A549 (cell line): ENCODE results near the gene TOX2. TPM values are rescaled to one million over a fixed set of nuclear protein-coding genes. Genes with fewer than 3 reads are reported as not detected.

Source experiments
- ATAC-seq, 2 experiments: fragments of 200-7000 bp in 1 of 2; fragments of >200 bp in 1 of 2; cut with Nextera tagmentation in 1 of 2; cut with Tn5 transposase in 1 of 2; 3 replicates each; pipeline versions ENCODE4 v1.8.0 to v1.9.1; 2018 to 2020; ENCODE audit warnings: mild to moderate bottlenecking in 1 of 2, moderate library complexity in 1 of 2
- CTCF ChIA-PET: fragments of 300-600 bp; sonication (Branson Sonifier 250); formaldehyde crosslinking; extraction: SDS; loops from one replicate; lab custom pipeline; 2021; ENCODE audit warnings: antibody characterized with exemption, inconsistent platforms; lab: Yijun Ruan, JAX
- POLR2A ChIA-PET: fragments of 350-600 bp; formaldehyde crosslinking; extraction: SDS; loops from one replicate; lab custom pipeline; 2021; ENCODE audit warnings: antibody characterized with exemption, inconsistent platforms; lab: Yijun Ruan, JAX
- DNase-seq, 2 experiments: peaks; one replicate each; pipeline versions ENCODE4 v3.0.0 to v3.0.0-alpha.2; 2011 to 2016; ENCODE audit warnings: low read depth in 1 of 2, low spot score in 1 of 2
- FAIRE-seq: peaks from 2 replicates; lab custom pipeline; 2011; peaks lifted over from hg19 to GRCh38; lab: Jason Lieb, UNC
- H3K27ac ChIP-seq, 2 experiments: fragments of >200 bp; sonication (Bioruptor Twin); formaldehyde crosslinking; 3 replicates each; pipeline ENCODE4 v1.5.1; 2016 to 2017
- H3K4me1 ChIP-seq: fragments of >200 bp; sonication (Bioruptor Twin); formaldehyde crosslinking; 3 replicates; pipeline ENCODE4 v1.6.1; 2016
- H3K4me2 ChIP-seq: fragments of >200 bp; sonication (Bioruptor Twin); formaldehyde crosslinking; 3 replicates; pipeline ENCODE4 v1.6.1; 2016
- H3K4me3 ChIP-seq: fragments of >200 bp; sonication (Bioruptor Twin); formaldehyde crosslinking; 3 replicates; pipeline ENCODE4 v1.5.1; 2016
- H3K9me3 ChIP-seq: fragments of >200 bp; sonication (Bioruptor Twin); formaldehyde crosslinking; 3 replicates; pipeline ENCODE4 v1.6.1; 2016
- CBX8 ChIP-seq: fragments of 200-600 bp; sonication (generic); IDR thresholded peaks from 2 replicates; pipeline ENCODE4 v1.6.1; 2016
- CEBPB ChIP-seq, 2 experiments: fragments of >200 bp in 1 of 2; sonication (Bioruptor Twin) in 1 of 2; formaldehyde crosslinking in 1 of 2; IDR thresholded peaks; 2 replicates each; pipeline ENCODE4 v1.6.1; 2012 to 2016
- CHD2 ChIP-seq: fragments of 150-350 bp; IDR thresholded peaks from 2 replicates; pipeline ENCODE4 v1.6.1; 2014; ENCODE audit warnings: low read length; ENCODE audit not compliant: partially characterized antibody
- EP300 ChIP-seq, 2 experiments: fragments of >200 bp; sonication (Bioruptor Twin); formaldehyde crosslinking; IDR thresholded peaks; 2 replicates in 1 of 2; 3 replicates in 1 of 2; pipeline ENCODE4 v1.6.1; 2016 to 2017
- ESRRA ChIP-seq: fragments of 150-350 bp; IDR thresholded peaks from 2 replicates; pipeline ENCODE4 v1.6.1; 2014; ENCODE audit warnings: mild to moderate bottlenecking, low read length, borderline replicate concordance
- FOSB ChIP-seq: fragments of 250-450 bp; sonication (Bioruptor Pico); IDR thresholded peaks from 2 replicates; pipeline ENCODE4 v1.5.0; 2020; ENCODE audit warnings: mild to moderate bottlenecking, moderate library complexity
- FOSL2 ChIP-seq, 2 experiments: fragments of 450-650 bp in 1 of 2; fragments of >200 bp in 1 of 2; sonication (Bioruptor Twin) in 1 of 2; formaldehyde crosslinking; IDR thresholded peaks; 2 replicates each; pipeline versions ENCODE4 v1.5.0 to v1.6.1; 2016 to 2020; ENCODE audit warnings: mild to moderate bottlenecking in 1 of 2, moderate library complexity in 1 of 2
- FOXS1 ChIP-seq: fragments of 250-450 bp; sonication (Bioruptor Pico); IDR thresholded peaks from 2 replicates; pipeline ENCODE4 v1.5.0; 2020; ENCODE audit warnings: mild to moderate bottlenecking, moderate library complexity
- HDAC2 ChIP-seq: fragments of 200-600 bp; sonication (generic); IDR thresholded peaks from 2 replicates; pipeline ENCODE4 v1.6.1; 2016
- HEYL ChIP-seq: fragments of 250-450 bp; sonication (Bioruptor Pico); IDR thresholded peaks from 2 replicates; pipeline ENCODE4 v1.8.0; 2021; ENCODE audit warnings: mild to moderate bottlenecking, moderate library complexity
- JUNB ChIP-seq: fragments of >200 bp; sonication (Bioruptor Twin); formaldehyde crosslinking; IDR thresholded peaks from 2 replicates; pipeline ENCODE4 v1.6.1; 2016
- KDM5A ChIP-seq: fragments of 200-600 bp; sonication (generic); IDR thresholded peaks from 2 replicates; pipeline ENCODE4 v1.6.1; 2016; ENCODE audit warnings: antibody characterized with exemption, mild to moderate bottlenecking
- MAFK ChIP-seq: fragments of 450-650 bp; IDR thresholded peaks from 2 replicates; pipeline ENCODE4 v1.6.1; 2014; ENCODE audit not compliant: partially characterized antibody
- MYC ChIP-seq: IDR thresholded peaks from 2 replicates; pipeline ENCODE4 v1.6.1; 2012; ENCODE audit warnings: mild to moderate bottlenecking, inconsistent platforms, low read length, improper control_type of control experiment, borderline replicate concordance
- NFE2L2 ChIP-seq: fragments of 150-350 bp; conservative IDR thresholded peaks from 2 replicates; pipeline ENCODE4 v1.6.1; 2014; ENCODE audit warnings: low read length
- PHF8 ChIP-seq: fragments of 200-600 bp; sonication (generic); IDR thresholded peaks from 2 replicates; pipeline ENCODE4 v1.6.1; 2016; ENCODE audit warnings: low read depth, mild to moderate bottlenecking, antibody characterized with exemption, moderate library complexity, borderline replicate concordance
- POLR2AphosphoS2 ChIP-seq: conservative IDR thresholded peaks from 2 replicates; pipeline ENCODE4 v1.6.1; 2012; ENCODE audit warnings: low read length, improper control_type of control experiment, inconsistent platforms
- RCOR1 ChIP-seq: fragments of 150-350 bp; IDR thresholded peaks from 2 replicates; pipeline ENCODE4 v1.6.1; 2014; ENCODE audit warnings: antibody characterized with exemption, low read length, low read depth
- SMC3 ChIP-seq: fragments of >200 bp; sonication (Bioruptor Twin); formaldehyde crosslinking; IDR thresholded peaks from 3 replicates; pipeline ENCODE4 v1.6.1; 2018; ENCODE audit warnings: inconsistent platforms
- TFCP2L1 ChIP-seq: fragments of 250-450 bp; sonication (Bioruptor Pico); IDR thresholded peaks from 2 replicates; pipeline ENCODE4 v1.5.0; 2021; ENCODE audit warnings: mild to moderate bottlenecking
- TP53 ChIP-seq: fragments of 250-450 bp; sonication (Bioruptor Pico); IDR thresholded peaks from 2 replicates; pipeline ENCODE4 v1.5.0; 2021; ENCODE audit warnings: mild to moderate bottlenecking, moderate library complexity
- USF2 ChIP-seq: fragments of 450-650 bp; IDR thresholded peaks from 2 replicates; pipeline ENCODE4 v1.6.1; 2014; ENCODE audit warnings: antibody characterized with exemption
- ZC3H11A ChIP-seq: fragments of 450-650 bp; IDR thresholded peaks from 2 replicates; pipeline ENCODE4 v1.6.1; 2014; ENCODE audit warnings: antibody characterized with exemption, mild to moderate bottlenecking
- ZSCAN20 ChIP-seq: fragments of 250-450 bp; sonication (Bioruptor Pico); IDR thresholded peaks from 2 replicates; pipeline ENCODE4 v1.8.0; 2022; ENCODE audit warnings: mild to moderate bottlenecking, moderate library complexity
- WGBS: methylation state at CpG from one replicate; pipeline ENCODE4 v1.1.6; 2017; ENCODE audit errors: missing lambda C conversion rate; 5-methylcytosine and 5-hydroxymethylcytosine counted together
- polyA plus RNA-seq, 4 experiments: library from polyadenylated mRNA; depleted of rRNA in 3 of 4; stranded (reverse); fragments of >200 nt; fragmentation: RNase III in 1 of 4; extraction: RNeasy Plus Mini Kit Qiagen cat#74134 plus additional on column Dnase treatment in 1 of 4; gene quantifications; 2 replicates in 3 of 4; 3 replicates in 1 of 4; pipeline ENCODE4 v1.2.3, GENCODE V29; 2011 to 2017
- TF ChIP-seq, protein P1 (sequence below): fragments of 200-600 bp; sonication (generic); IDR thresholded peaks from 2 replicates; pipeline ENCODE4 v1.6.1; 2016; ENCODE audit warnings: antibody characterized with exemption, mild to moderate bottlenecking, moderate library complexity
- TF ChIP-seq, protein P2 (sequence below): IDR thresholded peaks from 2 replicates; pipeline ENCODE4 v1.6.1; 2012

Gene TOX2
- polyA plus RNA-seq, 2 of the 4 experiments (the other 2 are of a cell fraction), result 2.5 to 5.3 TPM

DNA sequence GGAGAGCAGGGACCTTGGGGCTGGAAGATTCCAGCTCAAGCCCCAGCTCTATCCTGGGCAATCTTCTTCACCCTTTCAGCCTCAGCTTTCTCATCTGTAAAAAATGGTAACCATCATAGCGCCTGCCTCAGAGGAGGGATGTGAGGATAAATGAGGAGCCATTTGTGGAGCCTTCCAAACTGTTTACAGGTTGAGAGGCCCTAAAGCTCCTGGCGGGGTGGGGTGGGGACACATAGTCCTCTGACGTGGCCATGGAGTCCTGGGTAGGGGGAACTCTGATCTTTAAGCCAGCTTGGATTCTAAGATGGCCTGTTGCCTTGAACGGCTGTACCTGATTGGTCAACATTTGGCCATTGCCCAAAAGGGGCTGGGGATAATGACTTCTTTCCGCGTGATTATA, 111.1 kb downstream of the TOX2 start:
- no peak for TF ChIP-seq CBX8
- TF ChIP-seq, protein P1, sequence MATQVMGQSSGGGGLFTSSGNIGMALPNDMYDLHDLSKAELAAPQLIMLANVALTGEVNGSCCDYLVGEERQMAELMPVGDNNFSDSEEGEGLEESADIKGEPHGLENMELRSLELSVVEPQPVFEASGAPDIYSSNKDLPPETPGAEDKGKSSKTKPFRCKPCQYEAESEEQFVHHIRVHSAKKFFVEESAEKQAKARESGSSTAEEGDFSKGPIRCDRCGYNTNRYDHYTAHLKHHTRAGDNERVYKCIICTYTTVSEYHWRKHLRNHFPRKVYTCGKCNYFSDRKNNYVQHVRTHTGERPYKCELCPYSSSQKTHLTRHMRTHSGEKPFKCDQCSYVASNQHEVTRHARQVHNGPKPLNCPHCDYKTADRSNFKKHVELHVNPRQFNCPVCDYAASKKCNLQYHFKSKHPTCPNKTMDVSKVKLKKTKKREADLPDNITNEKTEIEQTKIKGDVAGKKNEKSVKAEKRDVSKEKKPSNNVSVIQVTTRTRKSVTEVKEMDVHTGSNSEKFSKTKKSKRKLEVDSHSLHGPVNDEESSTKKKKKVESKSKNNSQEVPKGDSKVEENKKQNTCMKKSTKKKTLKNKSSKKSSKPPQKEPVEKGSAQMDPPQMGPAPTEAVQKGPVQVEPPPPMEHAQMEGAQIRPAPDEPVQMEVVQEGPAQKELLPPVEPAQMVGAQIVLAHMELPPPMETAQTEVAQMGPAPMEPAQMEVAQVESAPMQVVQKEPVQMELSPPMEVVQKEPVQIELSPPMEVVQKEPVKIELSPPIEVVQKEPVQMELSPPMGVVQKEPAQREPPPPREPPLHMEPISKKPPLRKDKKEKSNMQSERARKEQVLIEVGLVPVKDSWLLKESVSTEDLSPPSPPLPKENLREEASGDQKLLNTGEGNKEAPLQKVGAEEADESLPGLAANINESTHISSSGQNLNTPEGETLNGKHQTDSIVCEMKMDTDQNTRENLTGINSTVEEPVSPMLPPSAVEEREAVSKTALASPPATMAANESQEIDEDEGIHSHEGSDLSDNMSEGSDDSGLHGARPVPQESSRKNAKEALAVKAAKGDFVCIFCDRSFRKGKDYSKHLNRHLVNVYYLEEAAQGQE, result no peak
- TF ChIP-seq HDAC2, result no peak
- no peak for TF ChIP-seq MYC
- no peak for TF ChIP-seq TP53 (CRISPR knock-in tag)
- no peak for TF ChIP-seq KDM5A
- TF ChIP-seq USF2, result no peak
- TF ChIP-seq FOXS1 (CRISPR knock-in tag), result no peak
- no peak for TF ChIP-seq ZC3H11A
- TF ChIP-seq, protein P2, sequence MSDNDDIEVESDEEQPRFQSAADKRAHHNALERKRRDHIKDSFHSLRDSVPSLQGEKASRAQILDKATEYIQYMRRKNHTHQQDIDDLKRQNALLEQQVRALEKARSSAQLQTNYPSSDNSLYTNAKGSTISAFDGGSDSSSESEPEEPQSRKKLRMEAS, result no peak
- no peak for TF ChIP-seq RCOR1
- WGBS, result 80% methylated on average over 6 of the region's 6 CpGs
- no peaks in the 10 kb centered on the region for H3K4me1 ChIP-seq
- FAIRE-seq (no peak), DNase-seq (no peak), ATAC-seq (no peak)
- CTCF ChIA-PET, result interaction anchor here (1.0 to 1.4 kb wide), 2 partner anchors 54 to 276 kb away, joined by 3 read pairs; no protein-coding TSS in a partner anchor
- POLR2A ChIA-PET, result no interaction called here
- no peak overlapping the region for H3K27ac ChIP-seq
- H3K4me3 ChIP-seq, result no peak overlapping the region
- H3K9me3 ChIP-seq, result no peaks in the 10 kb centered on the region
- no peak overlapping the region for H3K4me2 ChIP-seq

DNA sequence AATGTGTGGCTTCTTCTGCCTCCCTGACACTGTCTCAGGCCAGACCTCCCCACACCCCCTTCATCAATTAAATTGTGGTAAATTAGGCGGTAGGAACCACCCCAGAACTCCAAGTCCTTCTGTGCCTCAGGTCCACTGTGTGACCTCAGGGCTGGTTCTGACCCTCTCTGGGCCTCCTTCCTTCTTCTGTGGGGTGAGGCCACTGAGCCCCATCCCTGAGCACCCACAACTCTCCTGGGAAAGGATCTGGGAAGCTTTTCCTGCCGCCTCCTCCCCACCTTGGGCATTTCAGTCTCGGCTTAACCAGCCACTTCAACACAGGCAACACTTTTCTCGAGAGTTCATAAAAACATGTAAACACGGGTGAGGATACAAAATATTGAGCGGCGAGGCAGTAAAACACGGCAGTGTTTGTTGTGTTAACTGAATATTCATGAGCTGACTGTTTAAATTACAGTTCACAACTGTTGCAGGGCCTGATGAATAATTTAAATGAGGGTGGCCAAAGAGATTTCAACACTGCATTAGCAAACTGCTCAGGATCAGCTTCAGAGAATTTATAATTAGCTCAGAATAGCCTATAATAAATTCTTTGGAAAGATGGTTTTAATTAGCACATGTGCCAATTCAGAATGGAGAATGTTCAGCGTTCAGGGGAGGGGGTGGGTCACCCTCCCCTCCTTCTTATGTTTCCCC, 112.1 kb downstream of the TOX2 start:
- Histone ChIP-seq H3K9me3 (no peaks in the 10 kb centered on the region), H3K27ac (no peak overlapping the region), H3K4me1 (no peaks in the 10 kb centered on the region), H3K4me3 (no peak overlapping the region)
- ChIA-PET POLR2A (no interaction called here), CTCF (interaction anchor here (0.6 to 1.4 kb wide), 7 partner anchors 8 to 598 kb away, joined by 3 to 4 read pairs (median 3); no protein-coding TSS in a partner anchor)
- WGBS, result 60% methylated on average over 9 of the region's 9 CpGs
- DNase-seq, result no peak
- no peak for ATAC-seq
- no peak for FAIRE-seq
- no peak for TF ChIP-seq EP300 (IDR thresholded peaks at IDR 0.05)
- TF ChIP-seq ZSCAN20 (CRISPR knock-in tag), result no peak
- TF ChIP-seq FOSB (CRISPR knock-in tag), result no peak
- TF ChIP-seq TFCP2L1, result no peak
- no peak for TF ChIP-seq ESRRA
- TF ChIP-seq JUNB, result no peak
- TF ChIP-seq SMC3, result no peak
- no peak for TF ChIP-seq CBX8
- no peak for TF ChIP-seq MAFK
- TF ChIP-seq HEYL (CRISPR knock-in tag), result no peak
- no peak for TF ChIP-seq FOSL2 (IDR thresholded peaks at IDR 0.05)
- TF ChIP-seq FOSL2 (CRISPR knock-in tag; IDR thresholded peaks at IDR 0.05), result no peak
- TF ChIP-seq RCOR1, result no peak
- no peak for TF ChIP-seq NFE2L2
- TF ChIP-seq TP53 (CRISPR knock-in tag), result no peak
- TF ChIP-seq, protein P2, result no peak
- TF ChIP-seq PHF8, result no peak
- no peak for TF ChIP-seq POLR2AphosphoS2
- no peak for TF ChIP-seq MYC
- no peak for TF ChIP-seq CHD2
- no peak for TF ChIP-seq CEBPB (IDR thresholded peaks at IDR 0.05)
- TF ChIP-seq, all 56 proteins: peak for 0
- H3K4me2 ChIP-seq, result no peak overlapping the region
